ENCODE measurements around the gene TPRG1.

Gene TPRG1

GRCh38 chr3:189171707-189172106 is at the start of gene TPRG1:
TSS of gene TPRG1 (plus strand) at chr3:189171971. CDS start at chr3:189207385, 35,414 bp downstream.
- no peak for DNase-seq

- no peak for DNase-seq
These were observed 49.7 kb upstream of the TPRG1 start for GRCh38 chr3:189122110-189122509.

- no peak for DNase-seq
These were observed 49.1 kb upstream of the TPRG1 start for GRCh38 chr3:189122526-189123205.

GRCh38 chr3:189123595-189124387 is 48.0 kb upstream of the TPRG1 start:
- no peak for DNase-seq

GRCh38 chr3:189132231-189132671 is 39.5 kb upstream of the TPRG1 start:
- no peak for DNase-seq

GRCh38 chr3:189132839-189133238 is 38.9 kb upstream of the TPRG1 start:
- no peak for DNase-seq

- no peak for DNase-seq
These were observed 38.0 kb upstream of the TPRG1 start for GRCh38 chr3:189133768-189134167.

GRCh38 chr3:189137416-189137815 is 34.4 kb upstream of the TPRG1 start:
- DNase-seq: no peak

GRCh38 chr3:189138901-189139610 is 32.7 kb upstream of the TPRG1 start:
- DNase-seq: no peak

GRCh38 chr3:189139611-189139940 is 32.2 kb upstream of the TPRG1 start:
- DNase-seq: no peak

- no peak for DNase-seq
These were observed 29.2 kb upstream of the TPRG1 start for GRCh38 chr3:189142527-189142926.

GRCh38 chr3:189143321-189143720 is 28.4 kb upstream of the TPRG1 start:
- no peak for DNase-seq

- no peak for DNase-seq
These were observed 28.0 kb upstream of the TPRG1 start for GRCh38 chr3:189143771-189144170.

- peak; percentile 22 to 70 for DNase-seq
These were observed 27.1 kb upstream of the TPRG1 start for GRCh38 chr3:189144645-189145044.

GRCh38 chr3:189146848-189147247 is 24.9 kb upstream of the TPRG1 start:
- no peak for DNase-seq

- DNase-seq: peak; percentile 55 to 58
These were observed 23.7 kb upstream of the TPRG1 start for GRCh38 chr3:189148081-189148507.

- no peak for DNase-seq
These were observed 22.6 kb upstream of the TPRG1 start for GRCh38 chr3:189149203-189149602.

GRCh38 chr3:189157232-189158007 is 14.4 kb upstream of the TPRG1 start:
- DNase-seq: no peak

GRCh38 chr3:189158034-189158433 is 13.7 kb upstream of the TPRG1 start:
- no peak for DNase-seq

- no peak for DNase-seq
These were observed 11.1 kb upstream of the TPRG1 start for GRCh38 chr3:189160519-189161309.

GRCh38 chr3:189165092-189165612 is 6.6 kb upstream of the TPRG1 start:
- no peak for DNase-seq

- no peak for DNase-seq
These were observed 5.5 kb upstream of the TPRG1 start for GRCh38 chr3:189166321-189166720.

Measured in NCI-H2081 (cell line).